HG02981 (cell line): ENCODE data around the gene GCSAM.
A peak's percentile ranks its signal among the peaks of the same experiment; 100 is the strongest.
"Not testable (repeated sequence)": the region's sequence is repeated elsewhere in the genome, so short reads cannot be mapped to it uniquely, and the experiment has no call there.

Experiments used
- ATAC-seq: cut with Tn5 transposase; IDR thresholded peaks from one replicate; pipeline ENCODE4 v1.9.1; 2021; ENCODE audit warnings: mild to moderate bottlenecking, moderate library complexity; ENCODE audit not compliant: unreplicated experiment

GCSAM gene

DNA sequence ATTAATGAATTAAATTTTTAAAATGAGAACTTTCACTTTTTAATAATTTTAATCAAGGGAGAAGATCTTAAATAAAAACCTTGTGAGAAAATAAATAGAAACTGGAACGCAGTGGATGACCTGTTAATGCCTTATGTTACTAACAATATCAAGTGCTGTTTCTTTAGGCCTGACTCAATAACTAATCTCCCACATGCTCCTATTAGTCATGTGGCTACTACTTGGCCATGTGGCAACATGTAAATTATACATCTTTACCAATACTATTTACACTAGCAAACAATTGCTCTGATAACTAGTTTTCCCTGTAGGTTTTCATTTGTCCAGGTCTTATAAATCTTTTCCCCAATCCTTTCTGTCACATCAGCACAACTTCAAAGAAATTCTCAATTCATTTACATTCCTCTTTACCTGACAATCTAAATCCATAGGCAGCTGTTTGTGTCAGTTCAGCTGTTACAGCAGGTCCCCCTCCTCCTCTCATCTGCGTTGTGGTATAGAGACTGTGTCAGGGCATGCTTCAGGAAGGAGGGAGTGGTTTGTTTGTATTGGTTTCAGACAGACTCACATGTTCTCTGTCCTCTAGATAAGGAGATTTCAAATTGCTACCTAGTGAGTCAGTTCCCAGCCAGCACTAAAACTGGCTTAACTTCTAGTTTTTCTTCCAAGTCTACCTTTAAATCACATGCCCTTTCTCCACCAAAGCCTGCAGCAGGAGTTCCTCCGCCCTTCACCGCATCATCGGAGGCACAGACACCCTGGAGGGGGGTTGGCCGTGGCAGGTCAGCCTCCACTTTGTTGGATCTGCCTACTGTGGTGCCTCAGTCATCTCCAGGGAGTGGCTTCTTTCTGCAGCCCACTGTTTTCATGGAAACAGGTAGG lies 58.2 kb downstream of the GCSAM start:
- peak; percentile 81 for ATAC-seq

DNA sequence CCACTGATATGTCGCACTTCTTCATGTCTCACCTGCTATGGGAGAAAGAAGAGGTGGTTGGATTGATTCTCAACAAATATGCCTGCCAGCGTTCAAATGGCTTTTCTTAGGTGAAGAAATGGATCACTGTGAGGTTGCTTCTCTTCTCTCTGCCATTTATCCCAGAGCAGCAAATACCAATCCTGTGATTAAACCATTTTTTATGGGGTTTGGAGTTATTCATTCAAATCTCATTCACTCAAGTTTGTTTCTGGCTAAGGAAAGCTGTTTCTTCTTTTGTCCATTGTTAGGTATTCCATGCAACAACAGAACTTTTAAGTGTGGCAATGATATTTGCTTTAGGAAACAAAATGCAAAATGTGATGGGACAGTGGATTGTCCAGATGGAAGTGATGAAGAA lies 59.0 kb downstream of the GCSAM start:
- no peak for ATAC-seq

GRCh38 chr3:112072387-112073060 lies 60.5 kb downstream of the GCSAM start:
- not testable (repeated sequence) for ATAC-seq
